Chondrocyte (in vitro differentiated cells): ENCODE data around the gene OXTR. TPM values are rescaled to one million over a fixed set of nuclear protein-coding genes. Genes with fewer than 3 reads are reported as not detected.
A peak's percentile ranks its signal among the peaks of the same experiment; 100 is the strongest.

ENCODE experiments used
- DNase-seq: peaks from one replicate; pipeline ENCODE4 v3.0.0; 2021; ENCODE audit warnings: mixed read lengths, low spot score
- H3K27ac Mint-ChIP-seq: one replicate; pipeline ENCODE4 v1.8.0; 2021; ENCODE audit warnings: mild to moderate bottlenecking, moderate library complexity, mixed read lengths; ENCODE audit not compliant: unreplicated experiment
- H3K27me3 Mint-ChIP-seq: 2 replicates; pipeline ENCODE4 v1.8.0; 2021; ENCODE audit warnings: low read depth, mixed read lengths
- H3K36me3 Mint-ChIP-seq: 2 replicates; pipeline ENCODE4 v1.8.0; 2021; ENCODE audit warnings: low read depth, mixed read lengths
- H3K4me1 Mint-ChIP-seq: 2 replicates; pipeline ENCODE4 v1.8.0; 2021; ENCODE audit warnings: low read depth, mild to moderate bottlenecking, mixed read lengths
- H3K4me3 Mint-ChIP-seq: one replicate; pipeline ENCODE4 v1.8.0; 2021; ENCODE audit warnings: mild to moderate bottlenecking, moderate library complexity, mixed read lengths; ENCODE audit not compliant: unreplicated experiment
- H3K9me3 Mint-ChIP-seq: 2 replicates; pipeline ENCODE4 v1.8.0; 2021; ENCODE audit warnings: low read depth, mixed read lengths
- long read RNA-seq: library from polyadenylated mRNA; stranded (forward); transcript quantifications from one replicate; pipeline ENCODE4 v2.0.0, GENCODE V29; 2021
- total RNA-seq: library from RNA; stranded (reverse); gene quantifications from 3 replicates; pipeline ENCODE4 v1.2.1, GENCODE V29; 2021
- TF ChIP-seq, protein P1 (sequence below): fragments of 200-600 bp; sonication (generic); IDR thresholded peaks from 2 replicates; pipeline ENCODE4 v1.5.0; 2021; ENCODE audit warnings: antibody characterized with exemption, mild to moderate bottlenecking, moderate library complexity

Gene OXTR
- 48.5 to 90.8 TPM (median 48.8 TPM) in 3 replicates for total RNA-seq
- long read RNA-seq, full-length matches to known transcripts, result 96 of 132 reads
- long read RNA-seq, partial matches to known transcripts, result 15 of 132 reads
- long read RNA-seq, other reads (novel, unspliced or antisense), result 21 of 132 reads

DNA sequence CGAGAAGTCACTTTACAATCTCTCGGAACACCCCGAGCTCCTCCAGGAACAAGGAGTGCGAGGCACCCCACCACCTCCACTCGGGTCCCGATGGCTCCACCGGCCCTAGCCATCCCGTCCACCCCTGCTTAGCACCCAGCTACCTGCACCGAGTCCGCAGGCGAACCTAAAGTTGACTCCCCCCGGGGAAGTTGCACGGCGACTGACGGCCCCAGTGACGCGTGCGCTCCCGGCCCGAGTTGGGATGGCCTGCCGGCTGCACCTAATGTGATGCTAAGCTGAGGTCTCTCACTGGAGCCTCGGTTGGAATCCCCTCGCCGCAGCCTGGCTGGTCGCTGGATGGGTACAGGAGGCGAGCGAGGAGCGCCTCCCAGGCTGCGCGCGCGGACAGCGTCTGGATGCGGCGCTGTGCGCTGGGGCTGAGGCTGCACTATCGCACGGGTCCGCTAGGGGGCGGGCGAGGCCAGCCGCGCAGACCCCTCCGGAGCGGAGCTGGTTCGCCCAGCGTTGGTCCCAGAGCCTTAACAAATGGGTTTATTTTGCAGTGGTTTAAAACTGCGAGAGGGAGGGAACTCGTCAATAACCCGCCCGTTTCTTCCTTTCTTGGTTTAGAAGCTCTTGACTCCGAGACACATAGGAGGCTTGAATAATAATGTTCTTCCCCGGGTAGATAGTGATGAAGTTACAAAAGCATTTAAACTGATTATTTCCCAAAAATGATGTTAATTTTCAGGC is at the start of gene OXTR:
TSS of gene OXTR (minus strand) at position 526 of the 735 bp plus-strand sequence. CDS start 1,426 bp downstream, outside the sequence.
- peak within 1 kb of the TSS; percentile 74 for H3K27ac Mint-ChIP-seq

GRCh38 chr3:8817486-8817885 is 48.1 kb upstream of the OXTR start:
- TF ChIP-seq, protein P1, sequence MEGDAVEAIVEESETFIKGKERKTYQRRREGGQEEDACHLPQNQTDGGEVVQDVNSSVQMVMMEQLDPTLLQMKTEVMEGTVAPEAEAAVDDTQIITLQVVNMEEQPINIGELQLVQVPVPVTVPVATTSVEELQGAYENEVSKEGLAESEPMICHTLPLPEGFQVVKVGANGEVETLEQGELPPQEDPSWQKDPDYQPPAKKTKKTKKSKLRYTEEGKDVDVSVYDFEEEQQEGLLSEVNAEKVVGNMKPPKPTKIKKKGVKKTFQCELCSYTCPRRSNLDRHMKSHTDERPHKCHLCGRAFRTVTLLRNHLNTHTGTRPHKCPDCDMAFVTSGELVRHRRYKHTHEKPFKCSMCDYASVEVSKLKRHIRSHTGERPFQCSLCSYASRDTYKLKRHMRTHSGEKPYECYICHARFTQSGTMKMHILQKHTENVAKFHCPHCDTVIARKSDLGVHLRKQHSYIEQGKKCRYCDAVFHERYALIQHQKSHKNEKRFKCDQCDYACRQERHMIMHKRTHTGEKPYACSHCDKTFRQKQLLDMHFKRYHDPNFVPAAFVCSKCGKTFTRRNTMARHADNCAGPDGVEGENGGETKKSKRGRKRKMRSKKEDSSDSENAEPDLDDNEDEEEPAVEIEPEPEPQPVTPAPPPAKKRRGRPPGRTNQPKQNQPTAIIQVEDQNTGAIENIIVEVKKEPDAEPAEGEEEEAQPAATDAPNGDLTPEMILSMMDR, result no peak
- DNase-seq, result no peak
- H3K4me3 Mint-ChIP-seq, result no peak overlapping the region
- no peaks in the 10 kb centered on the region for H3K27me3 Mint-ChIP-seq
- H3K9me3 Mint-ChIP-seq, result peaks cover 43% of the 10 kb centered on the region
- peaks cover 5% of the 10 kb centered on the region for H3K4me1 Mint-ChIP-seq
- H3K36me3 Mint-ChIP-seq, result peaks cover 11% of the 10 kb centered on the region
- H3K27ac Mint-ChIP-seq, result no peak overlapping the region

More for the DNA sequence above, at the start of gene OXTR:
- Mint-ChIP-seq H3K9me3 (no peaks in the 10 kb centered on the region), H3K4me1 (peaks cover 49% of the 10 kb centered on the region), H3K27me3 (no peaks in the 10 kb centered on the region), H3K4me3 (peak within 1 kb of the TSS; percentile 88), H3K36me3 (peaks cover 2% of the 10 kb centered on the region)
- no peak for DNase-seq
- TF ChIP-seq, protein P1, result peak; percentile 99

DNA sequence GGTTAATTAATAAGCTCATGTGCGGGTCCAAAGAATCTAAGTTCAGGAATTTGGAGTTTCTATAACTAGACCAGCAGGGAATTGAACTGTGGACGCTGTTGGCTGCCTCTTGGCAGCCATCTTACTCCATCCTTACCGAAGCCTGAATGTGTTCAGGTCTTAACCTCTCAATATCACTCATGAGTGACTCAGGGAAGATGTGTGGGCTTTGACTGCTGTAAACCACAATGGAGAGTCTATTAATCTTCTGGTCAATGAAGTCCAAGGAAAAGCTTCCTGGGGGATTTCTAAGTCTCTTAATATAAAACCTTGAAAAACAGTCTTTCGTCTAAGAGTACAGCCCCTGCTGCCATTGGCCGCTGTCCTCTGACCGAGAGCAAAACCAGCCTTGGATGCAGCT is 46.7 kb upstream of the OXTR start:
- Mint-ChIP-seq H3K27me3 (no peaks in the 10 kb centered on the region), H3K27ac (no peak overlapping the region), H3K4me1 (no peaks in the 10 kb centered on the region), H3K36me3 (peaks cover 11% of the 10 kb centered on the region), H3K4me3 (no peak overlapping the region), H3K9me3 (peaks cover 35% of the 10 kb centered on the region)
- no peak for DNase-seq
- TF ChIP-seq, protein P1, result no peak

GRCh38 chr3:8813411-8813810 is 44.0 kb upstream of the OXTR start:
- H3K9me3 Mint-ChIP-seq, result peaks cover 18% of the 10 kb centered on the region
- DNase-seq, result no peak
- no peak overlapping the region for H3K27ac Mint-ChIP-seq
- H3K27me3 Mint-ChIP-seq, result no peaks in the 10 kb centered on the region
- H3K4me1 Mint-ChIP-seq, result no peaks in the 10 kb centered on the region
- no peak overlapping the region for H3K4me3 Mint-ChIP-seq
- TF ChIP-seq, protein P1, result no peak
- H3K36me3 Mint-ChIP-seq, result peaks cover 5% of the 10 kb centered on the region

DNA sequence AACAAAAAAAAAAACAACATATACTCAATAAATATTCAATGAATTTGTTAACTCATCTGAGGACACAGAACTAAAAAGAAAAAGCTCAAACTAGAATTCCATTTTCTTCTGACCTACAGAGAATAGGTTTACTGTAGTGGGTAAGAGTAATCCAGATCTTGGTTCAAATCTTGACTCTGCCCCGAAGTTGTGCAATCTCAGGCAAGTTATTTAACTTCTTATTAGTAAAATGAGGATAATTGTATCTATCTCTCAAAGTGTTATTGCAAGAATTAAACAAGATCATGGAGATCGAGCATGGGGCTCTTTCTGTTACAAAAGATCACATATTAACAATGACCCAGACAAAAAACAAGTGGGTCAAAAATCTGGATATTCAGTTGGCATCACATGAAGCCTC is 41.1 kb upstream of the OXTR start:
- no peaks in the 10 kb centered on the region for H3K4me1 Mint-ChIP-seq

More for the DNA sequence above, 41.1 kb upstream of the OXTR start:
- no peak for DNase-seq
- Mint-ChIP-seq H3K36me3 (no peaks in the 10 kb centered on the region), H3K4me3 (no peak overlapping the region), H3K27ac (no peak overlapping the region), H3K27me3 (no peaks in the 10 kb centered on the region), H3K9me3 (peaks cover 7% of the 10 kb centered on the region)
- TF ChIP-seq, protein P1, result no peak
